ENCODE data around the gene CATSPERD. TPM values are rescaled to one million over a fixed set of nuclear protein-coding genes. Genes with fewer than 3 reads are reported as not detected.

Gene CATSPERD
- total RNA-seq, 1 donor from 2014 or later: not detected

DNA sequence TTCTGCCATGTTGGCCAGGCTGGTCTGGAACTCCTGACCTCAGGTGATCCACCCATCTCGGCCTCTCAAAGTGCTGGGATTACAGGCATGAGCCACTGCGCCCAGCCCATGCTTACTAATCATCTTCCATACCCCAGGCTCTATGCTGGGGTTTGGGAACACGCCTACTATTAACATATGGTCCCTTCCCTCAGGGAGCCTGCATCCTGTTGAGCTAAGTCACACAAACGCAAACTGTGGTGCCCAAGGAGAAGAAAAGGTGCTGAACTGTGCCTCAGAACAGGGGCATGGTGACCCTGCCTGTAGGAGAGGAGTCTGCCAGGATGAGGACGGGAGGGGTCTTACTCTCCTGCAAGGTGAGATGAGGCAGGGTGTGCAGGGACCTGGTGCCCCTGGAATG, 45.7 kb upstream of the CATSPERD start:
- TF ChIP-seq, protein P1, sequence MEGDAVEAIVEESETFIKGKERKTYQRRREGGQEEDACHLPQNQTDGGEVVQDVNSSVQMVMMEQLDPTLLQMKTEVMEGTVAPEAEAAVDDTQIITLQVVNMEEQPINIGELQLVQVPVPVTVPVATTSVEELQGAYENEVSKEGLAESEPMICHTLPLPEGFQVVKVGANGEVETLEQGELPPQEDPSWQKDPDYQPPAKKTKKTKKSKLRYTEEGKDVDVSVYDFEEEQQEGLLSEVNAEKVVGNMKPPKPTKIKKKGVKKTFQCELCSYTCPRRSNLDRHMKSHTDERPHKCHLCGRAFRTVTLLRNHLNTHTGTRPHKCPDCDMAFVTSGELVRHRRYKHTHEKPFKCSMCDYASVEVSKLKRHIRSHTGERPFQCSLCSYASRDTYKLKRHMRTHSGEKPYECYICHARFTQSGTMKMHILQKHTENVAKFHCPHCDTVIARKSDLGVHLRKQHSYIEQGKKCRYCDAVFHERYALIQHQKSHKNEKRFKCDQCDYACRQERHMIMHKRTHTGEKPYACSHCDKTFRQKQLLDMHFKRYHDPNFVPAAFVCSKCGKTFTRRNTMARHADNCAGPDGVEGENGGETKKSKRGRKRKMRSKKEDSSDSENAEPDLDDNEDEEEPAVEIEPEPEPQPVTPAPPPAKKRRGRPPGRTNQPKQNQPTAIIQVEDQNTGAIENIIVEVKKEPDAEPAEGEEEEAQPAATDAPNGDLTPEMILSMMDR (IDR thresholded peaks at IDR 0.05): no peak
- Mint-ChIP-seq H3K36me3 (ENCODE audit: low read depth) (peaks cover 27% of the 10 kb centered on the region), H3K9me3 (no peaks in the 10 kb centered on the region), H3K27ac (no peak overlapping the region), H3K4me1 (peaks cover 8% of the 10 kb centered on the region), H3K27me3 (no peaks in the 10 kb centered on the region), H3K4me3 (no peak overlapping the region)
- ChIA-PET POLR2A (interaction anchor here (0.6 kb wide), 1 partner anchor 50 kb away, joined by 8 read pairs; no protein-coding TSS in a partner anchor), CTCF (no interaction called here)
- intact Hi-C loops (cut with micrococcal nuclease): no loop called here
- DNase-seq (no peak), ATAC-seq (ENCODE audit: low read depth) (no peak)

DNA sequence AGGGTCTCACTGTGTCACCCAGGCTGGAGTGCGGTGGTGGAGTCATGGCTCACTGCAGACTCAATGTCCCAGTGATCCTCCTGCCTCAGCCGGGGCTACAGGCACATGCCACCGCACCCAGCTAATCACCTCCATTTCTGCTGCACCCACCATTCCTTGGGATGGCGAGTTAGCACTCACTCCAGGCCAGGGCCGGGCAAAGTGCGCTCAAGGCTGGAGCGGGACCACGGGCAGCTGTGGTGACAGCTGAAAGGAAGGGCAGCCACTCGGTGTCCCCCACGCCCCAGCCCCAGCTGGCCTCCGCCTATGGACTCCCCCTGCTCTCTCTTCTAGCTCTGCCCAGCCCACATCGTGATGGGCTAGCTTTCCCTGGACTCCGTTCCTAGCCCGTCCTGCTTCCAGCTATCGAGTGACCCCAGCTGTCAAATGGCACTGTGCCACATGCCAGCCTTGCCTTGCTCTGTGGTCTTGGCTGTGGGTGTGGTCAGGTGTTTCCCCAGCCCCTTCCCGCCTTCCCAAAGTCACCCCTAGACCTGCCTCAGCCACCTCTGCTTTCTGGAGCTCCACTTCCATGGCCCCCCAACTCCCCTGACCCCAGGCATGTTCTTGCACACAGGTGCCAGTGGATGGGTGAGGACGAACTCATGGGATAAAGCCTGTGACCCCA, 44.2 kb upstream of the CATSPERD start:
- peaks cover 18% of the 10 kb centered on the region for H3K4me1 Mint-ChIP-seq
- ChIA-PET POLR2A (interaction anchor here (1.0 to 1.2 kb wide), 2 partner anchors 10 to 13 kb away, joined by 3 to 5 read pairs; no protein-coding TSS in a partner anchor), CTCF (interaction anchor here (1.0 kb wide), 1 partner anchor 11 kb away, joined by 3 read pairs; no protein-coding TSS in a partner anchor)
- H3K9me3 Mint-ChIP-seq: no peaks in the 10 kb centered on the region
- no peak overlapping the region for H3K4me3 Mint-ChIP-seq
- no peak for DNase-seq
- TF ChIP-seq, protein P1 (IDR thresholded peaks at IDR 0.05): no peak
- intact Hi-C loops (cut with micrococcal nuclease): no loop called here
- no peak for ATAC-seq (ENCODE audit: low read depth)
- H3K36me3 Mint-ChIP-seq (ENCODE audit: low read depth): peaks cover 25% of the 10 kb centered on the region
- peaks cover 2% of the 10 kb centered on the region for H3K27me3 Mint-ChIP-seq
- no peak overlapping the region for H3K27ac Mint-ChIP-seq

DNA sequence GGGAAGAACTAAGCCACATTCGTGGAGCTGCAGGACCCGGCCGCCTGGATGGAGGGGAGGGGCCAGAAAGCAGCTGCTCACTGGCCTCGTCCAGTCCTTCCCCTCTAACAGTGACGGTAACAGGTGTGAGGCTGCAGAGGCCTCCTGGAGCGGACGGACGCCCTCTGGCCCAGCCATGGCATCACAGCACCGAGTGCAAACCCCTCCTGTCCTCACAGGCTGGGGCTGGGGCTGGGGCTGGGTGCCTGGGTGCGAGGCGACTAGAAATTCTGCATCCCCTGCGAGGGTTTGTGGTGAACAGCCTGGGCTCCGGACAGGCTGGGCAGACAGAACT, 43.7 kb upstream of the CATSPERD start:
- no peaks in the 10 kb centered on the region for H3K9me3 Mint-ChIP-seq
- ATAC-seq (ENCODE audit: low read depth) (no peak), DNase-seq (no peak)
- H3K4me3 Mint-ChIP-seq: no peak overlapping the region
- H3K36me3 Mint-ChIP-seq (ENCODE audit: low read depth): peaks cover 23% of the 10 kb centered on the region
- H3K27me3 Mint-ChIP-seq: peaks cover 2% of the 10 kb centered on the region
- intact Hi-C loops (cut with micrococcal nuclease): no loop called here
- peaks cover 23% of the 10 kb centered on the region for H3K4me1 Mint-ChIP-seq
- TF ChIP-seq, protein P1 (IDR thresholded peaks at IDR 0.05): no peak
- CTCF ChIA-PET: interaction anchor here (1.0 kb wide), 1 partner anchor 10 kb away, joined by 3 read pairs; no protein-coding TSS in a partner anchor
- POLR2A ChIA-PET: interaction anchor here (1.0 to 1.2 kb wide), 2 partner anchors 10 to 13 kb away, joined by 3 to 5 read pairs; no protein-coding TSS in a partner anchor
- no peak overlapping the region for H3K27ac Mint-ChIP-seq

DNA sequence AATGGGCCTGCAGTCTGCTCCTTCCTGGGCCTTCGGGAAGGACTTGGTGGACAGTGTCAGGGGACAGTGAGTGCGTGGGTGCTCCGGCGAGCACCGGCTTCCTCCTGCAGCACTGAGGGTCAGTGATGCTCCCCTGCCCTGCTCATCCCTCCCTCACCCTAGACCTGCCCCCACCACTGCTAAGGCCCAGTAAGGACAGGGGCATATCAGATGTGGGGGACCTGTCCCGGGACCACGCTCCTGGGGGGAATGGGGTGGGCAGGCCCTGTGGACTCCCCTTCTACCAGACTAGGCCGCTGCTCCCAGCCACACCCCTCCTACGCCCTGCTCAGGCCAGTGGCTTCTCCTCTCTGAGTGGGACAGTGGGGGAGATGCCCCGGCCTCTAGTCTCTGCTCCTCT, 43.3 kb upstream of the CATSPERD start:
- ATAC-seq (ENCODE audit: low read depth) (no peak), DNase-seq (no peak)
- H3K27ac Mint-ChIP-seq: no peak overlapping the region
- peaks cover 2% of the 10 kb centered on the region for H3K27me3 Mint-ChIP-seq
- TF ChIP-seq, protein P1 (IDR thresholded peaks at IDR 0.05): no peak
- intact Hi-C loops (cut with micrococcal nuclease): no loop called here
- H3K36me3 Mint-ChIP-seq (ENCODE audit: low read depth): peaks cover 19% of the 10 kb centered on the region
- POLR2A ChIA-PET: interaction anchor here (1.0 kb wide), 1 partner anchor 13 kb away, joined by 3 read pairs; no protein-coding TSS in a partner anchor
- no peak overlapping the region for H3K4me3 Mint-ChIP-seq
- CTCF ChIA-PET: interaction anchor here (1.0 kb wide), 1 partner anchor 10 kb away, joined by 3 read pairs; no protein-coding TSS in a partner anchor
- H3K4me1 Mint-ChIP-seq: peaks cover 26% of the 10 kb centered on the region
- no peaks in the 10 kb centered on the region for H3K9me3 Mint-ChIP-seq

DNA sequence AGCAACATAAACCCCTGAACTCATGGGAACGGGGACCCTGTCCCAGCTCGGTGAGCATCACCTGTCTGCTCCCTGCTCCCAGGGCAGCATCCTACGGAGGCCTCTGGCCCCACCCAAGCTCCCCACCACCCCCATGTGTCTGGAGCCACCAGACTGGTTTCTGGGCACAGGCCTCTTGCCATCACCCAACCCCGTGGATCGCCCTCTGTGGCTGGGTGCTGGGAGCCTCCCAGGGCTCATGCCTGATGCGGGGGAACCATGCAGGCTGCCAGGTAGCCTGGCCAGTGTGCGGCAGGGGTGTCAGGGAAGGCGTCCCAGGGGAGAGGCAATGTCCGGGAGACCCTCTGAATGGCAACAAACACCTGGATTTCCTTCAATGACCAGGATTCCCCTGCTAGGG, 42.9 kb upstream of the CATSPERD start:
- POLR2A ChIA-PET: interaction anchor here (1.0 kb wide), 1 partner anchor 12 kb away, joined by 3 read pairs; no protein-coding TSS in a partner anchor
- intact Hi-C loops (cut with micrococcal nuclease): no loop called here
- TF ChIP-seq, protein P1 (IDR thresholded peaks at IDR 0.05): no peak
- no peak overlapping the region for H3K4me3 Mint-ChIP-seq
- ATAC-seq (ENCODE audit: low read depth): no peak
- DNase-seq: no peak
- peaks cover 19% of the 10 kb centered on the region for H3K36me3 Mint-ChIP-seq (ENCODE audit: low read depth)
- peaks cover 2% of the 10 kb centered on the region for H3K27me3 Mint-ChIP-seq
- CTCF ChIA-PET: no interaction called here
- no peak overlapping the region for H3K27ac Mint-ChIP-seq
- H3K9me3 Mint-ChIP-seq: no peaks in the 10 kb centered on the region
- peaks cover 28% of the 10 kb centered on the region for H3K4me1 Mint-ChIP-seq
